HEK293 (cell line): ENCODE measurements around the gene PPP2R5E.

Experiments
- SALL2 ChIP-seq: fragments of 450-650 bp; formaldehyde crosslinking; IDR thresholded peaks from 2 replicates; pipeline ENCODE4 v1.5.0; 2017; ENCODE audit warnings: missing biosample characterization, mild to moderate bottlenecking, missing genetic modification characterization, borderline replicate concordance
- ZBTB10 ChIP-seq: fragments of 450-650 bp; formaldehyde crosslinking; IDR thresholded peaks from 2 replicates; pipeline ENCODE4 v1.5.1; 2016; ENCODE audit warnings: missing biosample characterization, missing genetic modification characterization
- ZBTB7A ChIP-seq: fragments of 450-650 bp; formaldehyde crosslinking; IDR thresholded peaks from 2 replicates; pipeline ENCODE4 v1.5.1; 2016; ENCODE audit warnings: low read depth, missing biosample characterization, missing genetic modification characterization
- ZFP3 ChIP-seq: fragments of 450-650 bp; formaldehyde crosslinking; IDR thresholded peaks from 2 replicates; pipeline ENCODE4 v1.5.1; 2016; ENCODE audit warnings: low read depth, missing biosample characterization, missing genetic modification characterization
- ZNF146 ChIP-seq: fragments of 450-650 bp; formaldehyde crosslinking; IDR thresholded peaks from 2 replicates; pipeline ENCODE4 v1.5.1; 2016; ENCODE audit warnings: missing biosample characterization, missing genetic modification characterization
- ZNF292 ChIP-seq: fragments of 450-650 bp; formaldehyde crosslinking; IDR thresholded peaks from 2 replicates; pipeline ENCODE4 v1.5.1; 2016; ENCODE audit warnings: low read depth, missing biosample characterization, missing genetic modification characterization, borderline replicate concordance
- ZNF530 ChIP-seq: fragments of 450-650 bp; formaldehyde crosslinking; IDR thresholded peaks from 2 replicates; pipeline ENCODE4 v1.5.1; 2016; ENCODE audit warnings: low read depth, missing biosample characterization, missing genetic modification characterization
- ZNF558 ChIP-seq: fragments of 450-650 bp; formaldehyde crosslinking; IDR thresholded peaks from 2 replicates; pipeline ENCODE4 v1.5.1; 2016; ENCODE audit warnings: missing biosample characterization, missing genetic modification characterization
- ZNF600 ChIP-seq: fragments of 450-650 bp; formaldehyde crosslinking; IDR thresholded peaks from 2 replicates; pipeline ENCODE4 v1.5.1; 2016; ENCODE audit warnings: missing biosample characterization, missing genetic modification characterization
- ZNF701 ChIP-seq: fragments of 450-650 bp; formaldehyde crosslinking; IDR thresholded peaks from 2 replicates; pipeline ENCODE4 v1.5.1; 2016; ENCODE audit warnings: missing biosample characterization, missing genetic modification characterization
- ZNF747 ChIP-seq: fragments of 450-650 bp; formaldehyde crosslinking; IDR thresholded peaks from 2 replicates; pipeline ENCODE4 v1.5.1; 2016; ENCODE audit warnings: missing biosample characterization, missing genetic modification characterization
- TF ChIP-seq, protein P1 (sequence below): fragments of 450-650 bp; formaldehyde crosslinking; IDR thresholded peaks from 2 replicates; pipeline ENCODE4 v1.5.1; 2016; ENCODE audit warnings: missing biosample characterization, missing genetic modification characterization
- TF ChIP-seq, protein P2 (sequence below): fragments of 450-650 bp; formaldehyde crosslinking; IDR thresholded peaks from 2 replicates; pipeline ENCODE4 v1.5.0; 2017; ENCODE audit warnings: missing biosample characterization, missing genetic modification characterization, borderline replicate concordance
- TF ChIP-seq, protein P3 (sequence below): fragments of 450-650 bp; formaldehyde crosslinking; optimal IDR thresholded peaks from 2 replicates; pipeline ENCODE3; 2016; ENCODE audit warnings: missing biosample characterization, mild to moderate bottlenecking, missing genetic modification characterization

DNA sequence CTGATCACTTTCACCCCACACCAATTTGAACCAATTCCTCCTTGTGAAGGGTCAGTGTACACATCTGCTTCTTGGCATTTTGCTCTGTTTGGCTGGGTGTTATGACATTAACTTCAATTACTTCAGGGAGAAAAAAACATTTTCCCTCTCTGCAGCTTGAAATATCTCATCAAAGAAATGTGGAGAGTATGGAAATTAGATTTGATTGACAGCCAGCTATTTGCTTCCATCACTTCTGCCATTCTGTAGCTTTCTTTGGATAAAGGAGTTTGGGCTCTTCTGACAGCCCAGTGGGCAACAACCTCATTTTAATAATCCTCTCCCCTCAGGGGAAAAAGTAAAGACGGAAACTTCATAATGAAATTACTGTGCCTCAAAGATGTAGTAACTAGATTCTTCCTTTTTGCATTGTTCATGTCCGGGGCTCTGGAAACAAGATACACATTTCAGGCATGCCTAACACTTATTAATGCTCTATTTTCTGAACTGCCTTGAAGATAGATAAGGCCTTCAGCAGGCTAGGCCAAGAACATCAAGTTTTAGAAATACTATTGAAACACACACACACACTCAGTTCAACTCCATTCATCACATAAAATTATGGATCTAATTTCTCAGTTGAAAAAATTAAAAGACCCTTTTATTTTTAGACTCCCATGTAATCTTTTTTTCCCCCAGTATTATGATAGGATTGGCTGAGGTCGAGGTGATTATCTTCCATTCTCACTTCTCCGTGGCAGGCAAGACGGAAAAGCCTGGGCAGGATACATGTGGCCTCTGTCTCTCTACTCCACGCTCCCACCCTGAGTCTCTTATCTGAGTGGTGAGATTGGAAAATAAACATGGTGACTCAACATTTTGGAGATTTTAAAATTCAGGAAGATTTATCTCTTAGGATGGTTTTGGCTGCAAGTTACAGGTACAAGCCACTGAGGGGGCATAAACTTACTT is 214.1 kb downstream of the PPP2R5E start:
- TF ChIP-seq ZNF747 (tag by site-specific recombination) (no peak), ZNF530 (tag by site-specific recombination) (no peak), ZNF600 (tag by site-specific recombination) (no peak), ZNF146 (tag by site-specific recombination) (no peak), SALL2 (tag by site-specific recombination) (no peak), ZBTB10 (tag by site-specific recombination) (no peak), ZNF558 (no peak), ZBTB7A (tag by site-specific recombination) (no peak), ZFP3 (tag by site-specific recombination) (no peak), ZNF292 (tag by site-specific recombination) (no peak), ZNF701 (no peak)
- TF ChIP-seq, protein P1, sequence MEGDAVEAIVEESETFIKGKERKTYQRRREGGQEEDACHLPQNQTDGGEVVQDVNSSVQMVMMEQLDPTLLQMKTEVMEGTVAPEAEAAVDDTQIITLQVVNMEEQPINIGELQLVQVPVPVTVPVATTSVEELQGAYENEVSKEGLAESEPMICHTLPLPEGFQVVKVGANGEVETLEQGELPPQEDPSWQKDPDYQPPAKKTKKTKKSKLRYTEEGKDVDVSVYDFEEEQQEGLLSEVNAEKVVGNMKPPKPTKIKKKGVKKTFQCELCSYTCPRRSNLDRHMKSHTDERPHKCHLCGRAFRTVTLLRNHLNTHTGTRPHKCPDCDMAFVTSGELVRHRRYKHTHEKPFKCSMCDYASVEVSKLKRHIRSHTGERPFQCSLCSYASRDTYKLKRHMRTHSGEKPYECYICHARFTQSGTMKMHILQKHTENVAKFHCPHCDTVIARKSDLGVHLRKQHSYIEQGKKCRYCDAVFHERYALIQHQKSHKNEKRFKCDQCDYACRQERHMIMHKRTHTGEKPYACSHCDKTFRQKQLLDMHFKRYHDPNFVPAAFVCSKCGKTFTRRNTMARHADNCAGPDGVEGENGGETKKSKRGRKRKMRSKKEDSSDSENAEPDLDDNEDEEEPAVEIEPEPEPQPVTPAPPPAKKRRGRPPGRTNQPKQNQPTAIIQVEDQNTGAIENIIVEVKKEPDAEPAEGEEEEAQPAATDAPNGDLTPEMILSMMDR = no peak
- TF ChIP-seq, protein P2, sequence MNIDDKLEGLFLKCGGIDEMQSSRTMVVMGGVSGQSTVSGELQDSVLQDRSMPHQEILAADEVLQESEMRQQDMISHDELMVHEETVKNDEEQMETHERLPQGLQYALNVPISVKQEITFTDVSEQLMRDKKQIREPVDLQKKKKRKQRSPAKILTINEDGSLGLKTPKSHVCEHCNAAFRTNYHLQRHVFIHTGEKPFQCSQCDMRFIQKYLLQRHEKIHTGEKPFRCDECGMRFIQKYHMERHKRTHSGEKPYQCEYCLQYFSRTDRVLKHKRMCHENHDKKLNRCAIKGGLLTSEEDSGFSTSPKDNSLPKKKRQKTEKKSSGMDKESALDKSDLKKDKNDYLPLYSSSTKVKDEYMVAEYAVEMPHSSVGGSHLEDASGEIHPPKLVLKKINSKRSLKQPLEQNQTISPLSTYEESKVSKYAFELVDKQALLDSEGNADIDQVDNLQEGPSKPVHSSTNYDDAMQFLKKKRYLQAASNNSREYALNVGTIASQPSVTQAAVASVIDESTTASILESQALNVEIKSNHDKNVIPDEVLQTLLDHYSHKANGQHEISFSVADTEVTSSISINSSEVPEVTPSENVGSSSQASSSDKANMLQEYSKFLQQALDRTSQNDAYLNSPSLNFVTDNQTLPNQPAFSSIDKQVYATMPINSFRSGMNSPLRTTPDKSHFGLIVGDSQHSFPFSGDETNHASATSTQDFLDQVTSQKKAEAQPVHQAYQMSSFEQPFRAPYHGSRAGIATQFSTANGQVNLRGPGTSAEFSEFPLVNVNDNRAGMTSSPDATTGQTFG (tag by site-specific recombination) = no peak
- TF ChIP-seq, protein P3, sequence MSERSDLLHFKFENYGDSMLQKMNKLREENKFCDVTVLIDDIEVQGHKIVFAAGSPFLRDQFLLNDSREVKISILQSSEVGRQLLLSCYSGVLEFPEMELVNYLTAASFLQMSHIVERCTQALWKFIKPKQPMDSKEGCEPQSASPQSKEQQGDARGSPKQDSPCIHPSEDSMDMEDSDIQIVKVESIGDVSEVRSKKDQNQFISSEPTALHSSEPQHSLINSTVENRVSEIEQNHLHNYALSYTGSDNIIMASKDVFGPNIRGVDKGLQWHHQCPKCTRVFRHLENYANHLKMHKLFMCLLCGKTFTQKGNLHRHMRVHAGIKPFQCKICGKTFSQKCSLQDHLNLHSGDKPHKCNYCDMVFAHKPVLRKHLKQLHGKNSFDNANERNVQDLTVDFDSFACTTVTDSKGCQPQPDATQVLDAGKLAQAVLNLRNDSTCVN (tag by site-specific recombination) = no peak
